Panc1 (cell line): Measurements from ENCODE around the gene IGSF9. TPM values are rescaled to one million over a fixed set of nuclear protein-coding genes. Genes with fewer than 3 reads are reported as not detected.
A peak's percentile ranks its signal among the peaks of the same experiment; 100 is the strongest.

Experiments used
- ATAC-seq: fragments of 200-7000 bp; cut with Tn5 transposase; 2 replicates; pipeline ENCODE4 v1.9.1; 2020; ENCODE audit warnings: mild to moderate bottlenecking, moderate library complexity
- BruUV-seq: library from RNA; stranded (reverse); fragments of 400-500 nt; replicated peaks from 2 replicates; lab custom pipeline; 2021; lab: Mats Ljungman, UMichigan
- CTCF ChIA-PET: fragments of 300-600 bp; sonication (Branson Sonifier 250); formaldehyde crosslinking; loops from one replicate; lab custom pipeline; 2022; ENCODE audit warnings: antibody characterized with exemption; lab: Charles Lee
- POLR2A ChIA-PET: fragments of 300-600 bp; sonication (Branson Sonifier 250); formaldehyde crosslinking; loops from one replicate; lab custom pipeline; 2022; ENCODE audit warnings: antibody characterized with exemption; lab: Charles Lee
- DNase-seq: peaks from one replicate; pipeline ENCODE4 v3.0.0-alpha.2; 2010; ENCODE audit warnings: low read depth, low spot score
- H3K27ac ChIP-seq: 2 replicates; pipeline ENCODE4 v1.5.1; 2011; ENCODE audit warnings: mild to moderate bottlenecking, low read length, inconsistent platforms
- H3K27me3 ChIP-seq: fragments of 200-500 bp; sonication (Bioruptor generic); 2 replicates; pipeline ENCODE4 v1.6.0; 2014; ENCODE audit warnings: low read length, inconsistent platforms; ENCODE audit not compliant: control insufficient read depth, insufficient read depth
- H3K36me3 ChIP-seq: fragments of 200-500 bp; sonication (Bioruptor generic); 2 replicates; pipeline ENCODE4 v1.5.1; 2014; ENCODE audit warnings: inconsistent platforms, mild to moderate bottlenecking, low read length, moderate library complexity; ENCODE audit not compliant: control insufficient read depth, insufficient read depth
- H3K4me1 ChIP-seq: 2 replicates; pipeline ENCODE4 v1.5.1; 2011; ENCODE audit warnings: inconsistent platforms, mild to moderate bottlenecking, low read length, moderate library complexity; ENCODE audit not compliant: control insufficient read depth, insufficient read depth
- H3K4me3 ChIP-seq, 2 experiments: 2 replicates each; pipeline ENCODE4 v1.5.1; 2011 to 2012; ENCODE audit warnings: low read depth in 2 of 2, low read length in 2 of 2, mild to moderate bottlenecking in 2 of 2, inconsistent platforms in 1 of 2, moderate library complexity in 1 of 2
- H3K9me3 ChIP-seq: fragments of 200-500 bp; sonication (Bioruptor generic); 2 replicates; pipeline ENCODE4 v1.5.1; 2014; ENCODE audit warnings: low read depth, mild to moderate bottlenecking, inconsistent platforms, low read length, moderate library complexity; ENCODE audit not compliant: control insufficient read depth, insufficient read depth
- POLR2AphosphoS5 ChIP-seq: IDR thresholded peaks from 2 replicates; pipeline ENCODE4 v1.6.1; 2012; ENCODE audit warnings: mild to moderate bottlenecking, low read depth, low read length, moderate library complexity
- REST ChIP-seq, 2 experiments: IDR thresholded peaks; 2 replicates each; pipeline ENCODE4 v1.6.1; 2011 to 2012; ENCODE audit warnings: low read depth in 2 of 2, control low read depth in 1 of 2, low read length in 1 of 2, mild to moderate bottlenecking in 1 of 2, moderate library complexity in 1 of 2; ENCODE audit not compliant: insufficient read depth in 1 of 2
- SIN3A ChIP-seq: IDR thresholded peaks from 2 replicates; pipeline ENCODE4 v1.6.1; 2012; ENCODE audit warnings: low read depth, mild to moderate bottlenecking, low read length, moderate library complexity, borderline replicate concordance; ENCODE audit not compliant: insufficient read depth
- TCF7L2 ChIP-seq: IDR thresholded peaks from 2 replicates; pipeline ENCODE4 v1.6.1; 2011; ENCODE audit warnings: mild to moderate bottlenecking, low read depth, low read length, inconsistent platforms
- in situ Hi-C: cut with HindIII; loops from 2 replicates; pipeline ENCODE4 v1.10.0; 2016; ENCODE audit warnings: low sequenced_read_pairs, low pct_unique_long_range_greater_than_20kb
- intact Hi-C: fragments of 100-400 bp; cut with micrococcal nuclease; formaldehyde crosslinking; loops from one replicate; pipeline ENCODE4 v1.10.0; 2022; ENCODE audit not compliant: unreplicated experiment
- total RNA-seq: library from RNA; stranded (reverse); gene quantifications from one replicate; pipeline ENCODE4 v1.2.1, GENCODE V29; 2021; ENCODE audit not compliant: unreplicated experiment
- TF ChIP-seq, protein P1 (sequence below): fragments of 450-650 bp; IDR thresholded peaks from 2 replicates; pipeline ENCODE4 v1.5.1; 2017; ENCODE audit warnings: mild to moderate bottlenecking

The IGSF9 gene
- total RNA-seq, 1 experiment from 2014 or later: 0.51 TPM

- no TSS peak for BruUV-seq
- Histone ChIP-seq H3K27ac (no peak overlapping the region), H3K9me3 (no peaks in the 10 kb centered on the region), H3K4me1 (peaks cover 3% of the 10 kb centered on the region), H3K27me3 (peaks cover 18% of the 10 kb centered on the region), H3K4me3 (no peak overlapping the region; a peak in 1 of 4 replicates), H3K36me3 (peaks cover 2% of the 10 kb centered on the region; the same call in 1 of the 2 replicates)
- ChIA-PET CTCF (no interaction called here), POLR2A (no interaction called here)
- intact Hi-C loops: no loop called here
- TF ChIP-seq REST (IDR thresholded peaks at IDR 0.05; ENCODE audit: insufficient read depth in 1 of 2, low read depth in 2 of 2, low read length in 1 of 2): 0 out of 4 replicates have a peak, but pooled peaks of 1 of the 2 experiments have one; percentile 17
- TF ChIP-seq TCF7L2: no peak
- no peak for DNase-seq
- in situ Hi-C loops: no loop called here
- no peak for ATAC-seq
Observed at GRCh38 chr1:159946242-159947187, 1.1 kb upstream of the IGSF9 start.

GRCh38 chr1:159944623-159945455, 574 bp downstream of the IGSF9 start:
- POLR2A ChIA-PET: no interaction called here
- peaks cover 2% of the 10 kb centered on the region; the same call in 1 of the 2 replicates for H3K36me3 ChIP-seq
- intact Hi-C loops (no loop called here), in situ Hi-C loops (no loop called here)
- TF ChIP-seq SIN3A (no peak), REST (IDR thresholded peaks at IDR 0.05; ENCODE audit: insufficient read depth in 1 of 2, low read depth in 2 of 2, low read length in 1 of 2) (no peak), TCF7L2 (no peak), POLR2AphosphoS5 (no peak)
- TF ChIP-seq, protein P1, sequence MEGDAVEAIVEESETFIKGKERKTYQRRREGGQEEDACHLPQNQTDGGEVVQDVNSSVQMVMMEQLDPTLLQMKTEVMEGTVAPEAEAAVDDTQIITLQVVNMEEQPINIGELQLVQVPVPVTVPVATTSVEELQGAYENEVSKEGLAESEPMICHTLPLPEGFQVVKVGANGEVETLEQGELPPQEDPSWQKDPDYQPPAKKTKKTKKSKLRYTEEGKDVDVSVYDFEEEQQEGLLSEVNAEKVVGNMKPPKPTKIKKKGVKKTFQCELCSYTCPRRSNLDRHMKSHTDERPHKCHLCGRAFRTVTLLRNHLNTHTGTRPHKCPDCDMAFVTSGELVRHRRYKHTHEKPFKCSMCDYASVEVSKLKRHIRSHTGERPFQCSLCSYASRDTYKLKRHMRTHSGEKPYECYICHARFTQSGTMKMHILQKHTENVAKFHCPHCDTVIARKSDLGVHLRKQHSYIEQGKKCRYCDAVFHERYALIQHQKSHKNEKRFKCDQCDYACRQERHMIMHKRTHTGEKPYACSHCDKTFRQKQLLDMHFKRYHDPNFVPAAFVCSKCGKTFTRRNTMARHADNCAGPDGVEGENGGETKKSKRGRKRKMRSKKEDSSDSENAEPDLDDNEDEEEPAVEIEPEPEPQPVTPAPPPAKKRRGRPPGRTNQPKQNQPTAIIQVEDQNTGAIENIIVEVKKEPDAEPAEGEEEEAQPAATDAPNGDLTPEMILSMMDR: no peak
- ATAC-seq (no peak), DNase-seq (no peak)
- H3K27ac ChIP-seq: no peak overlapping the region
- H3K9me3 ChIP-seq: no peaks in the 10 kb centered on the region
- CTCF ChIA-PET: no interaction called here
- BruUV-seq: no TSS peak
- peak overlapping the region in 1 of 2 experiments; percentile 36; a peak in 2 of 4 replicates for H3K4me3 ChIP-seq
- H3K4me1 ChIP-seq: peaks cover 3% of the 10 kb centered on the region
- H3K27me3 ChIP-seq: peaks cover 16% of the 10 kb centered on the region
